Measurements from ENCODE around the gene RGL1.

The RGL1 gene

DNA sequence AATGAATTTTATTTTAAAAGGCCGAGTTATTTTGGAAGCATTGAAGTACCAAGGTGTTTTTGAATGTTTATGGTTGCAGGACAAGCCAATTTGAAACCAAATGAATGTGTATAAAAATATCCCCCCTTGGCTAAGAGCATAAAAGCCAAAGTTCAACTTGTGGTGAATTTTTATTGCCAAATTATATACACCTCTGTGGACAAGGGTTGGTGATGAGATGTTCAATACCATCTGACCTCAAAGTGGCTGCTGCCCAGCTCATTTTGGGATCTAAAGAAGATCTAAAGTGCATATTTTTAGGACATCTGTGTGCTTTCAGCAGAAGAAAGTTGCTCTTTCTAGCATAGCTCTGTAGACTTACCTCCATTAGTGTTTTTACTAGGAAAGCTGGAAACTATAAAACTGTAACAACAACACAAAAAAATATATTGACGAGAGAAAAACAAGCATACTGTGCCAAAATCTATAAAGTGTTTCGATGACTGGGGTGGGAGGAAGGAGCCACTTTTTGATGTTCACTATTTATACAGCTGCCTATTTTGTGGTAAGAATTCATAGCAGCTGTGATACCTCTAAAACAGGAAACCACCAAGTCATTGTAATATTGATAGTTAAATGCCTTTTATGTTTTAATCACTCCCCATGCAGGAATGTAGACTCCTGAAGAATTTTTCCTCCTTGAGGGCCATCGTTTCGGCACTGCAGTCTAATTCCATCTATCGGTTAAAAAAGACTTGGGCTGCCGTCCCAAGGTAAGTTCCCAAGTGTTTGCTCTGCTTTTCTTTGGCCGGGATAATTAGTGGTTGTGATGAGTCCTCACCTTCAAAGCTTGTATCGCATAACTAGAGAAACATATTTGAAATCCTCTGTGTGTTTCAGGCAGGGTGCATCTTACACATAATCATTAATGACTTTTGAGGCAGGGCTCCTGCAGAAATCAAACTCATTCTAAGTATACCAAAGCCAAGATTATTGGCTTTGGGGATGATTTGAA is 83.2 kb downstream of the RGL1 start:
- DNase-seq (ENCODE audit: low read depth in 2 of 2), result no peak

DNA sequence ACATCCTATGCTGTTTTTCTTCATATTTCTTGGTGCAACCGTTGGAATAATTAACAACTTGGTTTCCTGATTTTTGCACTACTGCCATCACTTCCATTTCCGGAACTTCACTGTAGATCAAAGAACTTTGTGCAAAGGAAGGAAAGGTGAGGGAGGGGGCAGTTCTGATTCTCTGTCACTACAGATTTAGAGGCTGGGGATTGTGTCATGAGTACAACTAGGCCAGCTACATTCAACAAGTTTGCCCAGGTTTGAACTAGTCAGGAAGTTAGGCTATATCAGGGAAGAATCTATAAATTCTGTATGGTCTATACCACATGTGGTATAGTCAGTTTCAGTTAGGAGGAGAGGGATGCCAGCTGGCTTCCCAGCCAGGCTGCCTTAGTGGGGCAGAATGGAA is 84.2 kb downstream of the RGL1 start:
- no peak for DNase-seq (ENCODE audit: low read depth in 2 of 2)

DNA sequence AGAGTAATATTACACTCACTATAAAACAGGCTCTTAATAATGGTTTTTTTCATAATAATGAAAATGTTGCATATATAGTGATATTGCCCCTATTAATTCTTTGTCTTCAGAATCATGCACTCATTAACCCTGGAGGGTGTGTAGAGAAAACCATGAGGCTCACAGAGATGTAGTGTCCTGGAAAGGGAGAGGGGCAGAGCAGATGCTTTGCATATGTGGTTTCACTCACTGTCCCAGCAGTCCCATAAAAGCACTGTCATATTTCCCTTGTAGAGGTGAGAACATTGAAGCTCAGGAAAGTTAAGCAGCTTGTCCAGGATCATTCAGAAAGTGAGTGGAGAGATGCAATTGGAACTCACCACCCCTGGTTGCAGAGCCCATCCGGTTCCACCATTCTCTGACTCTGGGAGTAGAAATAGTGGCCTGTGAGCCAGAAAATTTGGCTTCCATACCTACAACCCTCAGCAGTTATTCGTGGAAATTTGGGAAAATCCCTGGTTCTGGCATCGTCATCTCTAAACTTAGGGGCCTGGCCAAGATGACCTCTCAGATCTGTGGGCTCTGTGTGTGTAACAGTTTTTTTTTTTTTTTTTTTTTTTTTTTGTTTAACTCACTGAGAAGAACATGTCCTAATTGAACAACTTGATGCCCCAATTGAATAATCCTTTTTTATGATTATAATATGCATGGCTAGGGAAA is 86.4 kb downstream of the RGL1 start:
- DNase-seq (ENCODE audit: low read depth in 2 of 2), result no peak

DNA sequence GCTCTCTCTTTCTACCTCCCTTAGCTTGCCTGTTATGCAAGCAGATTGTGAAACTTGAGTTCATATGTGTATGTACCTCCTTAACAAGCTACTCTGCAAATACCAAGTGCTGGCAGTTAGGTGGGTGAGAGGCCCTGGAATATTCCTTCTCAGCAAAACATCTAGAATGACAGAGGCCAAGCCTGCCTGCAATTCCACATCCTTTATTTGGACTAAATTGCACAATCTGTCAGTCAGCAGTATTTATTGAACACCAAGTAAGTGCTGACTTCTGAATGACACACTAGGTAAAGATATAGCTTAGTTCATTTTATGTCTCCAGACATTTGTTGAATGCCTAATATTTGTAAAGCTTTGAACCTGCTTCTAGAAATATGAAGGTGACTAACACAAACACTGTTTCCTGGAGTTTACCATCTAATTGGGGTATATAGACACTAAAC is 87.5 kb downstream of the RGL1 start:
- DNase-seq (ENCODE audit: low read depth in 2 of 2), result no peak

GRCh38 chr1:183893561-183894289 is 88.8 kb downstream of the RGL1 start:
- DNase-seq (ENCODE audit: low read depth in 2 of 2), result no peak

- no peak for DNase-seq (ENCODE audit: low read depth in 2 of 2)
Observed at GRCh38 chr1:183894290-183894565, 89.3 kb downstream of the RGL1 start.

GRCh38 chr1:183896466-183897048 is 91.6 kb downstream of the RGL1 start:
- no peak for DNase-seq (ENCODE audit: low read depth in 2 of 2)

DNA sequence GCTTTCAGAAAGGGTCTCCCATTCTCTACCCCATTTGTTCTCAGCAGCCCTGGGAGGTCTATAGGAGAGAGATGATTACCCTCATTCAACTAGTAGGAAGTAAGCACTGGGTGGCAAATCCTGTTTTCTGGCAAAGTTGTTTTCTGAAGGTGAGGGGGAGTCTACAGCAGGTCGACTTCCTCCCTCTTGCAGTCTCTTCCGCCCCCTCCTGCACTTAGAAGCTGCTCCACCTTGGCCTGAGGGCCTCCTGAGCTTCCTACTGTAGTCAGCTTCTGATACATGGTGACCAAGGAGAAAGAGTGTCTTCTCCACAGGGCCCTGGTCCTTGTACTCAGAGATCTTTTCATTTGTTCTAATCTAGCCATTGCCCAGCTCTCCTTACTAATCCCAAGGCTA is 93.1 kb downstream of the RGL1 start:
- DNase-seq (ENCODE audit: low read depth in 2 of 2), result no peak

- DNase-seq (ENCODE audit: low read depth in 2 of 2), result no peak
Observed at GRCh38 chr1:183898610-183899009, 93.7 kb downstream of the RGL1 start.

GRCh38 chr1:183901748-183902330 is 96.9 kb downstream of the RGL1 start:
- DNase-seq (ENCODE audit: low read depth in 2 of 2), result no peak

DNA sequence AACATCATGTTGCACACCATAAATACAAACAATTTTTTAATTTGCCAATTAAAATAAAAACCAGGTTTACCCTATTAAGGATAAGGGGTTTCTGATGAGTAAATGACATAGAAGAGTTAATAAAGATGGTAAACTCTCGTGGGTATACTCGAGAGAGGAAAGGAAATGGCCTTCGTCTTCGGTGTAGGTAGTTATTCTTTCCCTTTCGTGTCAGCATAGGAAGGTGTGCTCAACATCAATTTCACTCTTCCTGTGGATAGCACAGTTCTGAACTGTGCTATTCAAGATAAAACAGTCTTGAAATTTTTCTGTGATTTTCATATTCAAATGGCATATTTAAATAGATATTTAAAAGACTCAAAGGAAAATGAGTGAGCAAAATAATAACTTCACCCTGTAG is 98.2 kb downstream of the RGL1 start:
- DNase-seq (ENCODE audit: low read depth in 2 of 2), result no peak

DNA sequence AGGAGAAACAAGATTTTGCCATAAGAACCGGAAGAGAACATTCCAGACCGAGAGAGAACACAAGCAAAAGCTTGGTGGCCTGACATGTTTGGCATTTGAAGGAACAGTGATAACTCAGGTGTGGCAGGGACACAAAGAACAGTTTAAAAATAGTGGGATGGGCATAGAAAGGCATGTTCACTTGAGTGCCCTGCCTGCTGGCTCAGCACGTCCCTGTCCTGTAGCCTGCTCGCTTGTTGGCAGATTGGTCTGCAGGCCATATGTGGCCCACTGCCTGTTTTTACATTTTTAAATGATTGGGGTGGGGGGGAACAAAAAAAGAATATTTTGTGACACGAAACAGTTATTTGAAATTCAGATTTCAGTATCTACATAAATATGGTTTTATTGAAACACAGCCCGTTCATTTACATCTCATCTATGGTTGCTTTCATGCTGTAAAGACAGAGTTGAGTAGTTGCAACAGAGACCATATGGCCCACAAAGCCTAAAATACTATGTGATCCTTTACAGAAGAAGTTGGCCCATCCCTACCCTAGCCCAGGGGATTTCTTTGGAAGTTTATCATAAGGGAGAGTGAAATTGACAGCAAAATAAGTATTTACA is 100.7 kb downstream of the RGL1 start:
- DNase-seq (ENCODE audit: low read depth in 2 of 2), result no peak

GRCh38 chr1:183907070-183907469 is 102.2 kb downstream of the RGL1 start:
- DNase-seq (ENCODE audit: low read depth in 2 of 2), result no peak

- DNase-seq (ENCODE audit: low read depth in 2 of 2), result no peak
Observed at GRCh38 chr1:183908079-183908478, 103.2 kb downstream of the RGL1 start.

- DNase-seq (ENCODE audit: low read depth in 2 of 2), result no peak
Observed at GRCh38 chr1:183909672-183910071, 104.8 kb downstream of the RGL1 start.

DNA sequence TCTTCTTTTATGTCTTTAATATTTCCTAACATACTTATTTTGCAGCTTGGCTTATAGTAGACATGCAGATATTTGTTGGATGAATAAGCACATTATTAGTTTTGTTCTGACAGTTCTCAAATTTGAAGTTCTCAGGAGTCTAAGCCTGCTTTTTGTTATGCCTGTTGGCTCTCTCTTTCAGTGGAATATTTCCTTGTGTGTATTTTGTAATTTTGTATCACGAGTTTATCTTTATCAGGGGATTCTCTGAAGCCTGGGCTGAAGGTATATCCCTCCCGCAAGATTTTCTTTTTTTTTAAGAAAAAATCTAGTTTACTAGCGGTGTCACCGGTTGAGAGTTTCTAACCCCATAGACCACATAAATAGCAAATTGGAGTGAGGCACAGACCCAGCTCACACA is 105.9 kb downstream of the RGL1 start:
- no peak for DNase-seq (ENCODE audit: low read depth in 2 of 2)

DNA sequence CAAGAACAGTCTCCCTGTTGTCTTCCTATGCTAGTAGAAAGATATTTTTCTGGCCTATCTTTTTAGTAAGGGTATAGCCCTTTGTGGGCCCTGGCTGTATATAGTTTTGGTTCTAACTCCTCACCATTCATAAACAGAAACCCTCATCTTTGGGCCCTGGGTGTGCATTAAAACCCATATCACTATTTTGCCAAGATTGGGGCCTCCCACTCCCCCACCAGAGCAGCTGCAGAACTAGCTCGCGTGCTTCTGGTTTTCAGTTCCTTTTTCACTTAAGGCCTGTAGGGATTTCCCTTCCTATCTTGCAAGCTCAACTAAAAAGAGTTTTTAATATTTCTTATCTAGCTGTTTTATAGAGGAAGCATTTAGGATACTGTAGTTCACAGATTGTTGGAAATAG is 106.4 kb downstream of the RGL1 start:
- DNase-seq (ENCODE audit: low read depth in 2 of 2), result no peak

DNA sequence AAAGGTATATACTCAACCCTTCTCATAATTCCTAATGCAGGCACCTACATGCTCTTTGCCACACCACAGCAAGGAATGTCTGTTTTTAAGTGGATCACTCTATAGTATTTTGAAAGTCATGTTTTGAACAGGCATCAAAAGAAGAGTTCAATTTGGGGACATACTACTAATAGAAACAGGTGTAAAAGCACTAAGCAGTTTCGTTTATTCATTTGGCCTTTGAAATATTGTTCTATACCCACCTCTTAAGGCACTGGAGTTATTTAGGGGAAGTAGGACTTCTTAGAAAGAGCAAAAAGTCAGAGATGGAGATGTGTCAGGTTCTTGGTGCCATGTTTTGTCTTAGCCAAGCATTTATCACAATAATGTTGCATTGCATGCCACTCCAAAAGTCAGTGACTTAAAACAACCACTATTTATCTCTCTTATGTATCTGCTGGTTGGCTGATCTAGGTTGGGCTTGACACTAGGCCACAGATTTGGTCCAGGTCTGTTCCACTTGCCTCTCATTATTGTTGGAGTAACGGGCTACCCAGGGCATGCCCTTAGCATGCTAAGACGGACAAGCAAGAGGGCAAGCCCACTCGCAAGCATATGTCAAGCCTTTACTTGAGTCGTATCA is 107.5 kb downstream of the RGL1 start:
- no peak for DNase-seq (ENCODE audit: low read depth in 2 of 2)

DNA sequence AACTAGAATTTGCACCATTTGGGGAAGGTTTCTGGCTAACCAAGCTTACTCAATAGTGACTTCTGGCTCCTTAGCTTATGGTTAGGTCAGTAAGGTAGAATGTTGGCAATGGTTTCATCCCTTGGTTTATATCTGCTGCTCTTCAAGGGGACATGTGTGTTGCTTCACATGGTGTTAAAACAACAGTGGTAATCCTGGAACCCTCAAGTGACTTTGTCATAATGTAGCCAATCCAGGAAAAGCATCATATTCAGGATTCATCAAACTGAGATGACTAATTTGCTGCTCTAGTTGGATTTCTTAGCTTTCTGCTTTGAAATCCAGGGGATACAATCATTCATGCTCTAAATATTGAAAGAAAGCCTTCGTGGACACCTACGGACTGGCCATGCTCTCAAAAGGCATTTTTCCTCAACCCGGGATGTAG is 108.7 kb downstream of the RGL1 start:
- DNase-seq (ENCODE audit: low read depth in 2 of 2), result no peak

- no peak for DNase-seq (ENCODE audit: low read depth in 2 of 2)
Observed at GRCh38 chr1:183914276-183914675, 109.4 kb downstream of the RGL1 start.

- DNase-seq (ENCODE audit: low read depth in 2 of 2), result no peak
Observed at GRCh38 chr1:183914891-183915290, 110.0 kb downstream of the RGL1 start.

All from stimulated activated CD4-positive, alpha-beta T cell treated with anti-CD3 and anti-CD28 coated beads, Interleukin-15, amount 100 ng/mL, for 48 hours (primary cell).